Measurements from ENCODE around the gene SYT13. TPM values are rescaled to one million over a fixed set of nuclear protein-coding genes. Genes with fewer than 3 reads are reported as not detected.

The SYT13 gene
- polyA plus RNA-seq, 1 donor (not counting 4 experiments of a cell fraction or from before 2014, with no cell fraction given), result not detected

DNA sequence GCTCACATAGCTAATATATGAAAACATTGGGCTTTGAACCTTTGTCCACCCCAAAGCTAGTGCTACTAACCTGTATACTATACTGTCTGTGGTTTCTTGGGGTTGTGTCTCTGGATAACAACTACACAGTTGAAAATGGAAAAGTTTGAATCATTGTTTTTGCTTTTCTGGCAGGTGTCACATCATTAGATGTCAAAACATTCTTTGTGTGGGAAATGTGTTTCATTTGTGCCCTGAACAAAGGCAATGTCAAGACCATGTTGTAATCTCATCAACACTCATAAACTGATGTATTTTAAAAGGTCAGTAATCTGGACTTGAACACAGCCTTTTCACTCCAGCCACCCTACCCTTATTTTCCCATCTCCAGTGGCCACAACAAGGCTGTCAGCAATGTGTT, 16.5 kb downstream of the SYT13 start:
- H3K9ac ChIP-seq (ENCODE audit: control insufficient read depth, extremely low read depth, insufficient read depth, low read length), result no peak overlapping the region
- TF ChIP-seq CTCF (optimal IDR thresholded peaks at IDR 0.05 in 1 of 3, IDR thresholded peaks at IDR 0.05 in 1 of 3, conservative IDR thresholded peaks at IDR 0.05 in 1 of 3; ENCODE audit: extremely low read depth in 1 of 3, insufficient read depth in 2 of 3, low read length in 3 of 3) (no peak), EZH2 (IDR thresholded peaks at IDR 0.05; ENCODE audit: low read length) (no peak)
- no peaks in the 10 kb centered on the region for H3K9me1 ChIP-seq (ENCODE audit: control insufficient read depth, extremely low read depth, insufficient read depth, low read length)
- no peaks in the 10 kb centered on the region for H3K9me3 ChIP-seq (ENCODE audit: control insufficient read depth, low read depth, low read length)
- DNase-seq (ENCODE audit: low read depth, low spot score) (no peak), FAIRE-seq (no peak)
- no peak overlapping the region for H2AFZ ChIP-seq (ENCODE audit: control insufficient read depth, low read length)
- H3K4me3 ChIP-seq (ENCODE audit: control insufficient read depth in 2 of 3, extremely low read depth in 1 of 3, insufficient read depth in 2 of 3, low read depth in 1 of 3, low read length in 3 of 3), result no peak overlapping the region
- no peaks in the 10 kb centered on the region for H3K36me3 ChIP-seq (ENCODE audit: control insufficient read depth in 2 of 2, extremely low read depth in 1 of 2, insufficient read depth in 2 of 2, low read length in 2 of 2)
- H3K27me3 ChIP-seq (ENCODE audit: control insufficient read depth, extremely low read depth, insufficient read depth, low read length), result no peaks in the 10 kb centered on the region
- dilution Hi-C loops (cut with MboI; ENCODE audit: extremely low pct_ligation_motif_present, low sequenced_read_pairs), result no loop called here
- no peaks in the 10 kb centered on the region for H3K79me2 ChIP-seq (ENCODE audit: control insufficient read depth, insufficient read depth, low read length)
- no peaks in the 10 kb centered on the region for H4K20me1 ChIP-seq (ENCODE audit: control insufficient read depth, extremely low read depth, insufficient read depth, low read length)
- H3K27ac ChIP-seq (ENCODE audit: control insufficient read depth, insufficient read depth, low read length), result no peak overlapping the region
- no peaks in the 10 kb centered on the region for H3K4me1 ChIP-seq (ENCODE audit: control insufficient read depth, extremely low read depth, insufficient read depth, low read length)
- H3K4me2 ChIP-seq (ENCODE audit: control insufficient read depth, extremely low read depth, insufficient read depth, low read depth, low read length), result no peak overlapping the region

- no peak for FAIRE-seq
- no peak overlapping the region for H3K4me2 ChIP-seq (ENCODE audit: control insufficient read depth, extremely low read depth, insufficient read depth, low read depth, low read length)
- dilution Hi-C loops (cut with MboI; ENCODE audit: extremely low pct_ligation_motif_present, low sequenced_read_pairs), result no loop called here
Measured at GRCh38 chr11:45267652-45268299, 18.4 kb downstream of the SYT13 start.

More at GRCh38 chr11:45267652-45268299, 18.4 kb downstream of the SYT13 start:
- Histone ChIP-seq H2AFZ (ENCODE audit: control insufficient read depth, low read length) (no peak overlapping the region), H3K27ac (ENCODE audit: control insufficient read depth, insufficient read depth, low read length) (no peak overlapping the region), H3K9ac (ENCODE audit: control insufficient read depth, extremely low read depth, insufficient read depth, low read length) (no peak overlapping the region), H3K4me1 (ENCODE audit: control insufficient read depth, extremely low read depth, insufficient read depth, low read length) (no peaks in the 10 kb centered on the region), H3K9me3 (ENCODE audit: control insufficient read depth, low read depth, low read length) (no peaks in the 10 kb centered on the region), H3K36me3 (ENCODE audit: control insufficient read depth in 2 of 2, extremely low read depth in 1 of 2, insufficient read depth in 2 of 2, low read length in 2 of 2) (no peaks in the 10 kb centered on the region), H3K27me3 (ENCODE audit: control insufficient read depth, extremely low read depth, insufficient read depth, low read length) (no peaks in the 10 kb centered on the region), H3K9me1 (ENCODE audit: control insufficient read depth, extremely low read depth, insufficient read depth, low read length) (no peaks in the 10 kb centered on the region), H4K20me1 (ENCODE audit: control insufficient read depth, extremely low read depth, insufficient read depth, low read length) (no peaks in the 10 kb centered on the region), H3K79me2 (ENCODE audit: control insufficient read depth, insufficient read depth, low read length) (no peaks in the 10 kb centered on the region), H3K4me3 (ENCODE audit: control insufficient read depth in 2 of 3, extremely low read depth in 1 of 3, insufficient read depth in 2 of 3, low read depth in 1 of 3, low read length in 3 of 3) (no peak overlapping the region)
- no peak for DNase-seq (ENCODE audit: low read depth, low spot score)
- TF ChIP-seq CTCF (optimal IDR thresholded peaks at IDR 0.05 in 1 of 3, IDR thresholded peaks at IDR 0.05 in 1 of 3, conservative IDR thresholded peaks at IDR 0.05 in 1 of 3; ENCODE audit: extremely low read depth in 1 of 3, insufficient read depth in 2 of 3, low read length in 3 of 3) (no peak), EZH2 (IDR thresholded peaks at IDR 0.05; ENCODE audit: low read length) (no peak)

All from keratinocyte (primary cell).